Stimulated activated effector memory CD8-positive, alpha-beta T cell treated with anti-CD3 and anti-CD28 coated beads, Interleukin-12 subunit alpha, Interleukin-12 subunit beta, amount 100 ng/mL, for 72 hours (primary cell): ENCODE measurements around the gene TOP2B.

Source experiments
- ATAC-seq: fragments of 150-1000 bp; cut with Tn5 transposase; 2 replicates; pipeline ENCODE4 v1.10.0; 2021
- DNase-seq, 2 donors: peaks; one replicate each; pipeline ENCODE4 v3.0.0; 2021 to 2022; ENCODE audit warnings: low spot score in 2 of 2
- H3K27ac Mint-ChIP-seq: one replicate; pipeline ENCODE4 v1.8.0; 2022; ENCODE audit warnings: mild to moderate bottlenecking, mixed read lengths
- H3K36me3 Mint-ChIP-seq: one replicate; pipeline ENCODE4 v1.8.0; 2022; ENCODE audit warnings: mild to moderate bottlenecking, mixed read lengths
- H3K4me1 Mint-ChIP-seq: one replicate; pipeline ENCODE4 v1.8.0; 2022; ENCODE audit warnings: mixed read lengths
- H3K4me3 Mint-ChIP-seq: one replicate; pipeline ENCODE4 v1.8.0; 2022; ENCODE audit warnings: mild to moderate bottlenecking, mixed read lengths
- H3K9me3 Mint-ChIP-seq: one replicate; pipeline ENCODE4 v1.8.0; 2022; ENCODE audit warnings: mixed read lengths

The TOP2B gene

GRCh38 chr3:25585361-25586166 is 79.1 kb downstream of the TOP2B start:
- H3K4me3 Mint-ChIP-seq = no peak overlapping the region
- no peak overlapping the region for H3K27ac Mint-ChIP-seq
- ATAC-seq (no peak), DNase-seq (no peak)
- H3K36me3 Mint-ChIP-seq = no peaks in the 10 kb centered on the region
- peaks cover 6% of the 10 kb centered on the region for H3K4me1 Mint-ChIP-seq
- H3K9me3 Mint-ChIP-seq = no peaks in the 10 kb centered on the region

- H3K27ac Mint-ChIP-seq = no peak overlapping the region
- no peaks in the 10 kb centered on the region for H3K36me3 Mint-ChIP-seq
- no peak overlapping the region for H3K4me3 Mint-ChIP-seq
- no peak for DNase-seq
- no peaks in the 10 kb centered on the region for H3K9me3 Mint-ChIP-seq
- no peak for ATAC-seq
- H3K4me1 Mint-ChIP-seq = peaks cover 5% of the 10 kb centered on the region
Measured at GRCh38 chr3:25584011-25584789, 80.5 kb downstream of the TOP2B start.

DNA sequence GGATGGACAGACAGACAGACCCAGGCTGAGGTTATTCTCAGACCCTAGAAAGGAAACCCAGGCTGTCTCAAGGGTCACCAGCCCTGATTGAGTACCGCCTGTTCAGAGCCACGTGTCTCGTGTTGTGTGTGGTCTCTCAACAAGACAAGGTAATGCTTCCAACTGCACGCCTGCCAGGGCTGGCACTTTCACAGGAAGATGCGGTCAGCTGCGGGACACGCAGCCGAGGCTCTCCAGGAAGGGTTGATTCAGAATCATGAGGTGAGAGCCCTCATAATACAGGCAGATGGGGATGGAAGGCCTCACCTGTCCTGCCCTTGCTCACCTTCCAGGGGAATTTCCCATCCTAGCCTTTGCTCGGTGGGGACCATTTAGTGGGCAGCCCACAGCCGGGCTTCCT is 81.4 kb downstream of the TOP2B start:
- no peak overlapping the region for H3K4me3 Mint-ChIP-seq
- H3K4me1 Mint-ChIP-seq = no peaks in the 10 kb centered on the region
- no peaks in the 10 kb centered on the region for H3K9me3 Mint-ChIP-seq
- H3K36me3 Mint-ChIP-seq = no peaks in the 10 kb centered on the region
- ATAC-seq = no peak
- DNase-seq = no peak
- H3K27ac Mint-ChIP-seq = no peak overlapping the region

DNA sequence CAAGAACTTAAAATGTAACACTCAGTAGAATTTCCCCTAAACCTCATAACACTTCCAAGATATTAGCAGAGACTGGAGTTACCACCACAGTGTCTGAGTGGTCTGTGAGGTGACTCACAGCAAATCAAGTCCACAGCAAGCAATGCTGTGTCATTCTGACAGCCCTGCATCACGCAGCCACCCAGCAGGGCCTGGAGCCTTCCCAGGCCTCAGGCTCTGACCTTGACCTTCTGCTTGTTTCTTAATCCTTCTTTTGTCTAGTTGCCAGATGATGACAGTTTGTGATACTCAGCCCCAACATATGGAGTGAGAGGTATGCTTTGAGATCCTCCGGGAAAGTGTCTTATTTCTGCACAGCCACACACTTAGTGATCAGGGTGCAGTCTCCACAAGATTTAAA is 82.5 kb downstream of the TOP2B start:
- H3K36me3 Mint-ChIP-seq = no peaks in the 10 kb centered on the region
- ATAC-seq (peak; percentile 43), DNase-seq (no peak)
- H3K4me3 Mint-ChIP-seq = no peak overlapping the region
- H3K9me3 Mint-ChIP-seq = no peaks in the 10 kb centered on the region
- no peak overlapping the region for H3K27ac Mint-ChIP-seq
- H3K4me1 Mint-ChIP-seq = no peaks in the 10 kb centered on the region

DNA sequence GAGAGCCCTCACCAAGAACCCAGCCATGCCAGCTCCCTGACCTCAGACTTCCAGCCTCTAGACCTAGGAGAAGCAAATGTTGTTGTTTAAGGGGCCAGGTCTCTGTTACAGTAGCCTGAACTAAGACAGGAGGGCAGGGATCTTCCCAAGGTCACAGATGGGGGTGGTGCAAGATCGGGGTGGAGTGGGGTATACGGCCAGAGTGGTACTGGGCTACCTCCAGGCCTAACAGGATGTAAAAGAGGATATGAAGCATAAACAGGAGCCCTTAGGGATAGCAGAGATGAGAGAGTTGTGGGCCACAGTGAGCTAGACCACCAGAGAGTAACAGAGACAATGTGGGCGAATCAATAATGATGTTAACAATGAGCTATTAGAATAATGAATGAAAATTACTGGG is 82.9 kb downstream of the TOP2B start:
- Mint-ChIP-seq H3K36me3 (no peaks in the 10 kb centered on the region), H3K4me1 (no peaks in the 10 kb centered on the region), H3K4me3 (no peak overlapping the region), H3K27ac (no peak overlapping the region), H3K9me3 (no peaks in the 10 kb centered on the region)
- ATAC-seq (peak; percentile 33), DNase-seq (no peak)

GRCh38 chr3:25581335-25581734 is 83.4 kb downstream of the TOP2B start:
- ATAC-seq (no peak), DNase-seq (no peak)
- Mint-ChIP-seq H3K9me3 (no peaks in the 10 kb centered on the region), H3K36me3 (no peaks in the 10 kb centered on the region), H3K4me1 (no peaks in the 10 kb centered on the region), H3K27ac (no peak overlapping the region), H3K4me3 (no peak overlapping the region)

DNA sequence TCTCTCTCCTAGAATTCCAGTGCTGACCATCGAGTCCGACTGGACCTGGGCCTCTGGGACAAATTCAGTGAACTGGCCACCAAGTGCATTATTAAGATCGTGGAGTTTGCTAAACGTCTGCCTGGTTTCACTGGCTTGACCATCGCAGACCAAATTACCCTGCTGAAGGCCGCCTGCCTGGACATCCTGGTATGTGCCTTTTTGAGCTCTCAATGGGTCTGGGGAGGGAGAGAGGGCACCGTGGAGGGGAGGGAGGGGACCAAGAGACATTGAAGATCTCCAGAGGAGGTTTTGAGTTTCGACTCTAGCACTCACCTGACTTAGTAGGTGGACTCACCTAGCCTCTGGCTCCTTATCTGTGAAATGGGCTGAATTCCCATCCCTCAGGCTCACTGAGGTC is 84.2 kb downstream of the TOP2B start:
- Mint-ChIP-seq H3K9me3 (no peaks in the 10 kb centered on the region), H3K4me1 (no peaks in the 10 kb centered on the region), H3K4me3 (no peak overlapping the region), H3K27ac (no peak overlapping the region), H3K36me3 (no peaks in the 10 kb centered on the region)
- DNase-seq (no peak), ATAC-seq (no peak)

- no peak overlapping the region for H3K4me3 Mint-ChIP-seq
Measured at GRCh38 chr3:25578059-25578458, 86.6 kb downstream of the TOP2B start.

GRCh38 chr3:25576831-25577454 is 87.8 kb downstream of the TOP2B start:
- Mint-ChIP-seq H3K27ac (no peak overlapping the region), H3K4me1 (no peaks in the 10 kb centered on the region), H3K36me3 (no peaks in the 10 kb centered on the region), H3K4me3 (no peak overlapping the region), H3K9me3 (no peaks in the 10 kb centered on the region)
- no peak for ATAC-seq
- DNase-seq = no peak

More at GRCh38 chr3:25578059-25578458, 86.6 kb downstream of the TOP2B start:
- Mint-ChIP-seq H3K36me3 (no peaks in the 10 kb centered on the region), H3K27ac (no peak overlapping the region), H3K4me1 (no peaks in the 10 kb centered on the region), H3K9me3 (no peaks in the 10 kb centered on the region)
- ATAC-seq = no peak
- DNase-seq = no peak

- Mint-ChIP-seq H3K36me3 (no peaks in the 10 kb centered on the region), H3K4me1 (no peaks in the 10 kb centered on the region), H3K4me3 (no peak overlapping the region), H3K9me3 (no peaks in the 10 kb centered on the region), H3K27ac (no peak overlapping the region)
- DNase-seq (no peak), ATAC-seq (no peak)
Measured at GRCh38 chr3:25576146-25576545, 88.6 kb downstream of the TOP2B start.

- Mint-ChIP-seq H3K4me1 (no peaks in the 10 kb centered on the region), H3K4me3 (no peak overlapping the region), H3K36me3 (no peaks in the 10 kb centered on the region), H3K9me3 (no peaks in the 10 kb centered on the region), H3K27ac (no peak overlapping the region)
- ATAC-seq (no peak), DNase-seq (no peak)
Measured at GRCh38 chr3:25575001-25575400, 89.7 kb downstream of the TOP2B start.

DNA sequence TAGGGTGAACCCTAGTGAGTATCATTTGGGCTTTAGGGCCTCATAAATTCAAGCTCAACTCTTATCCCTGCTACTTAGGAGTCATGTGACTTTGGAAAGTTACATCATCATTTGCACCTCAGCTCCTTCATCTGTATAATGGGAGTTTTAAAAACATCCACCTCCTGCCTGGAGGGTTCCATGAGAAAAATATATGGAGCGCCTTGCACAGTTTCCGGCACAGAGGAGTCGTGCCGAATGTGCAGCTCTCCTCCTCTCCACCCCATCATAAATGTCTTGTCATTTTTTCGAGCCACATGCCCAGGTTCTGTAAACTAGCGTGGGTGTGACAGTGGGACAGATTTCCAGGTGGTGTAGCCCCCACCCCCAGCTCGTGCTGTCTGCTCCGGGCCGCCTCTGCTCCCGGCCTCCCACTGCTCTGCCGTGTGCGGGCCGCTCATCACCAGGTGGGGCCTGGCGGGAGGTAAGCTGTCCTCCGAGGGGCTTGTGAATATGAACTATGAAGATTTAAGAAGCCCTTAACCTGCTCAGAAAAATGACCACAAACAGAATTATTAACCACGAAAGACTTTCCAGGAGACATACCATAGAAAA is 90.4 kb downstream of the TOP2B start:
- no peak for ATAC-seq
- no peak for DNase-seq
- no peaks in the 10 kb centered on the region for H3K4me1 Mint-ChIP-seq
- H3K4me3 Mint-ChIP-seq = no peak overlapping the region
- H3K9me3 Mint-ChIP-seq = no peaks in the 10 kb centered on the region
- no peaks in the 10 kb centered on the region for H3K36me3 Mint-ChIP-seq
- H3K27ac Mint-ChIP-seq = no peak overlapping the region

- ATAC-seq (no peak), DNase-seq (no peak)
- Mint-ChIP-seq H3K27ac (no peak overlapping the region), H3K36me3 (no peaks in the 10 kb centered on the region), H3K9me3 (no peaks in the 10 kb centered on the region), H3K4me3 (no peak overlapping the region), H3K4me1 (no peaks in the 10 kb centered on the region)
Measured at GRCh38 chr3:25573386-25574171, 91.1 kb downstream of the TOP2B start.

- no peaks in the 10 kb centered on the region for H3K36me3 Mint-ChIP-seq
- no peak overlapping the region for H3K27ac Mint-ChIP-seq
- no peaks in the 10 kb centered on the region for H3K9me3 Mint-ChIP-seq
- ATAC-seq = no peak
- H3K4me3 Mint-ChIP-seq = no peak overlapping the region
- H3K4me1 Mint-ChIP-seq = no peaks in the 10 kb centered on the region
- DNase-seq = no peak
Measured at GRCh38 chr3:25572919-25573385, 91.8 kb downstream of the TOP2B start.

DNA sequence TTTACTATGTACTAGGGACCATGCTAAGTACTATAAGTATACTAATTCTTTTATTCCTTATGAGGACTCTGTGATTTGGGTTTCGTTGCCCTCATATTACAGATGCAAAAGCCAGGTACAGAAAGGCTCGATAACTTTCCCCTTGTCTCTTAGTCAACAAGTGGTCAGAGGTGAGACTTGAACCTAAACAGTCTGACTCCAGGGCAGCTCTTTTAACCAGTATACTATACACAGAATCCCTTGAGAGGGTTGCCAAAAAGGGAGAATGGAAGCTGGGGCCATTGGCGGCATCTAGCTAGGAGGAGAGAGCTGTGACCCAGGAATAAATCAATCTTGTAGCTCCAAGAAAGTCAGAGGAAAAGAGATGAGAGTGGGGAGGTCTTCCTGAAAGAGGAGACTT is 92.4 kb downstream of the TOP2B start:
- no peaks in the 10 kb centered on the region for H3K36me3 Mint-ChIP-seq
- ATAC-seq (no peak), DNase-seq (no peak)
- H3K4me3 Mint-ChIP-seq = no peak overlapping the region
- no peaks in the 10 kb centered on the region for H3K9me3 Mint-ChIP-seq
- no peak overlapping the region for H3K27ac Mint-ChIP-seq
- H3K4me1 Mint-ChIP-seq = no peaks in the 10 kb centered on the region
